ENCODE data around the gene MYL6. TPM values are rescaled to one million over a fixed set of nuclear protein-coding genes. Genes with fewer than 3 reads are reported as not detected.
"Not testable (repeated sequence)": the region's sequence is repeated elsewhere in the genome, so short reads cannot be mapped to it uniquely, and the experiment has no call there.

The MYL6 gene
- total and polyA plus RNA-seq, 10 donors = 1,063 to 3,098 (median 1,427) TPM

DNA sequence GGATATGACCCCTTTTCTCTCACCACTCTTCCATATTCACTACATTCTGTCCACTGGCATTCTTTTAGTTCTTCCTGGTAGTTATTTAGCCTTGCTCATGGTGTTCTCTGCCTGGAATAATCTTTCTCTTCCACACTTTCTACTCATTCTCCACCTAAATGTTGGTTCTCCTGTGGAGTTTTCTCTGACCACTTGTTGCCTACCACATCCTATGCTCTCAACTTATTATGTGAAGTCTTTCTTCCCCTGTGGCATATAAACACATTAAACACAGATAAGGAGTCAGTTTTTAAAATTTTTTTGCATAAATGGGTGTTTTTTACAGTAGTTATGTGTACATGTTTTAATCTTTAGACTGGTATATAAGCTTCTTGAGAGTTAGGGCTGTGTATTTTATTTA is 34.4 kb downstream of the MYL6 start:
- H3K36me3 ChIP-seq = no peaks in the 10 kb centered on the region
- H3K4me3 ChIP-seq = no peak overlapping the region
- no peaks in the 10 kb centered on the region for H3K9me3 ChIP-seq
- DNase-seq = no peak
- no peaks in the 10 kb centered on the region for H3K27me3 ChIP-seq (replicated peaks in 1 of 7)
- peaks cover 15 to 45% (median 27%) of the 10 kb centered on the region in 6 donors for H3K4me1 ChIP-seq
- TF ChIP-seq POLR2A (IDR thresholded peaks at IDR 0.05) = no peak
- no peak for TF ChIP-seq POLR2AphosphoS5 (IDR thresholded peaks at IDR 0.05)
- TF ChIP-seq, protein P1, sequence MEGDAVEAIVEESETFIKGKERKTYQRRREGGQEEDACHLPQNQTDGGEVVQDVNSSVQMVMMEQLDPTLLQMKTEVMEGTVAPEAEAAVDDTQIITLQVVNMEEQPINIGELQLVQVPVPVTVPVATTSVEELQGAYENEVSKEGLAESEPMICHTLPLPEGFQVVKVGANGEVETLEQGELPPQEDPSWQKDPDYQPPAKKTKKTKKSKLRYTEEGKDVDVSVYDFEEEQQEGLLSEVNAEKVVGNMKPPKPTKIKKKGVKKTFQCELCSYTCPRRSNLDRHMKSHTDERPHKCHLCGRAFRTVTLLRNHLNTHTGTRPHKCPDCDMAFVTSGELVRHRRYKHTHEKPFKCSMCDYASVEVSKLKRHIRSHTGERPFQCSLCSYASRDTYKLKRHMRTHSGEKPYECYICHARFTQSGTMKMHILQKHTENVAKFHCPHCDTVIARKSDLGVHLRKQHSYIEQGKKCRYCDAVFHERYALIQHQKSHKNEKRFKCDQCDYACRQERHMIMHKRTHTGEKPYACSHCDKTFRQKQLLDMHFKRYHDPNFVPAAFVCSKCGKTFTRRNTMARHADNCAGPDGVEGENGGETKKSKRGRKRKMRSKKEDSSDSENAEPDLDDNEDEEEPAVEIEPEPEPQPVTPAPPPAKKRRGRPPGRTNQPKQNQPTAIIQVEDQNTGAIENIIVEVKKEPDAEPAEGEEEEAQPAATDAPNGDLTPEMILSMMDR (IDR thresholded peaks at IDR 0.05 in 8 of 11, conservative IDR thresholded peaks at IDR 0.05 in 3 of 11) = no peak
- H3K27ac ChIP-seq = no peak overlapping the region
- intact Hi-C loops (cut with DNase I; ENCODE audit: low total_unique reads) = loop anchor here (10.0 kb wide), 1 partner anchor 62 kb away; the partner anchor contains the start of gene ANKRD52

DNA sequence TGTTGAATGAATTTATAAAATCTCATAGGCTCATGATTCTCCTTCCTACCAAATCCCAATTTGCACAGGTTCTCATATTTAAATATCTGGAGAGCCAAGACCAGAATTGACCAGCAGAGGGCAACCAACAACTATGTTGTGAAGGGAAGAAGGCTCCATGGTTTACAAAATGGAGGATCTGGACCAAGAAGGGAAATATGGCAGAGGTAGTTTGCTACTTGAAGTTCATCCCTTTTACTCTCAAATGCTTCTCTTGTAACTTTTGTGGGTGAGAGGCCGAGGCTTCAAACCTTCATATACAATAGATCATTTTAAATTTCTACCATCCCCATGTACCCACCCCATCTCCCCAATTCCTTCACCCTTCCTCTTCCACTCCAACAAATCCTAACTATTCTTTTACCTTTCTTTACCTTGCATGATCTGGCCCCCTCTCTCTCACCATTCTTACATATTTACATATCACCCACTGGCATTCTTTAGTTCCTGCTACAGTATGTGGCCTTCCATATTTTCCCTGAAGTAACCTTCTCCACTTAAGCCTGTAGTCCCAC is 34.9 kb downstream of the MYL6 start:
- Histone ChIP-seq H3K36me3 (no peaks in the 10 kb centered on the region), H3K27ac (no peak overlapping the region), H3K27me3 (replicated peaks in 1 of 7) (no peaks in the 10 kb centered on the region), H3K4me3 (no peak overlapping the region), H3K4me1 (peaks cover 10 to 40% (median 22%) of the 10 kb centered on the region in 6 donors), H3K9me3 (no peaks in the 10 kb centered on the region)
- 32 to 50% (median 42%) methylated on average over 1 of the region's 1 CpG for WGBS, 5 donors
- intact Hi-C loops (cut with DNase I; ENCODE audit: low total_unique reads) = loop anchor here (10.0 kb wide), 1 partner anchor 62 kb away; the partner anchor contains the start of gene ANKRD52
- DNase-seq = no peak
- no peak for TF ChIP-seq POLR2AphosphoS5 (IDR thresholded peaks at IDR 0.05)
- TF ChIP-seq, protein P1 (IDR thresholded peaks at IDR 0.05 in 8 of 11, conservative IDR thresholded peaks at IDR 0.05 in 3 of 11) = peak; percentile 50 to 92 (median 82)
- TF ChIP-seq POLR2A (IDR thresholded peaks at IDR 0.05) = no peak

DNA sequence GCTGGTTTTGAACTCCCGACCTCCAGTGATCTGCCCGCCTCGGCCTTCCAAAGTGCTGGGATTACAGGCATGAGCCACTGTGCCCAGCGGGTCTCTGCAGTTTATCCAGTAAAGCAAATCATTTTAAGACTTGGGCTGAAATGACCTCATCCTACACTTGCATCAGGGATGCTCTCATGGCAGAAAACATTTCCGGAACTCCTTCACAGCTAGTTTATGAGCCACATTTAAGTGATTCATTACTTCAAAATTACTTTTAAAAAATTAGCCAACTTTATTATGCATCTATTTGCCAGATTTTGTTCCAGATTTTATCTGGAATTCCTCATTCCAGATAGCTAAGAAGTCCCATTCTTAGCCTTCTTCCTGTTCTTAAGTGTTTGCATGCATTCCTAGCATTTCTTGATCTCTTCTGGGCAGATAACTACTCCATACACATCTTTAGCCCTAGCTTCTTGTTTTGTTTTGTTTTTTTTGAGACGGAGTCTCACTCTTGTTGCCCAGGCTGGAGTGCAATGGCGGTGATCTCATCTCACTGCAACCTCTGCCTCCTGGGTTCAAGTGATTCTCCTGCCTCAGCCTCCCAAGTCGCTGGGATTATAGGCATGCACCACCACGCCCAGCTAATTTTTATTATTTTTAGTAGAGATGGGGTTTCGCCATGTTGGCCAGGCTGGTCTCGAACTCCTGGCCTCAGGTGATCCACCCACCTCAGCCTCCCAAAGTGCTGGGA is 38.8 kb downstream of the MYL6 start:
- H3K27me3 ChIP-seq (replicated peaks in 1 of 7); H3K9me3 ChIP-seq; H3K4me3 ChIP-seq; DNase-seq; H3K36me3 ChIP-seq: not testable (repeated sequence)
- H3K27ac ChIP-seq = peak overlapping the region in 6 of 8 donors; percentile 36 to 60 (median 38)
- intact Hi-C loops (cut with DNase I; ENCODE audit: low total_unique reads) = loop anchor here (10.0 kb wide), 1 partner anchor 58 kb away; the partner anchor contains the start of gene ANKRD52
- peaks cover 0 to 18% (median 3%) of the 10 kb centered on the region in 6 donors for H3K4me1 ChIP-seq
- WGBS, 5 donors = 63 to 83% (median 83%) methylated on average over 11 of the region's 11 CpGs

DNA sequence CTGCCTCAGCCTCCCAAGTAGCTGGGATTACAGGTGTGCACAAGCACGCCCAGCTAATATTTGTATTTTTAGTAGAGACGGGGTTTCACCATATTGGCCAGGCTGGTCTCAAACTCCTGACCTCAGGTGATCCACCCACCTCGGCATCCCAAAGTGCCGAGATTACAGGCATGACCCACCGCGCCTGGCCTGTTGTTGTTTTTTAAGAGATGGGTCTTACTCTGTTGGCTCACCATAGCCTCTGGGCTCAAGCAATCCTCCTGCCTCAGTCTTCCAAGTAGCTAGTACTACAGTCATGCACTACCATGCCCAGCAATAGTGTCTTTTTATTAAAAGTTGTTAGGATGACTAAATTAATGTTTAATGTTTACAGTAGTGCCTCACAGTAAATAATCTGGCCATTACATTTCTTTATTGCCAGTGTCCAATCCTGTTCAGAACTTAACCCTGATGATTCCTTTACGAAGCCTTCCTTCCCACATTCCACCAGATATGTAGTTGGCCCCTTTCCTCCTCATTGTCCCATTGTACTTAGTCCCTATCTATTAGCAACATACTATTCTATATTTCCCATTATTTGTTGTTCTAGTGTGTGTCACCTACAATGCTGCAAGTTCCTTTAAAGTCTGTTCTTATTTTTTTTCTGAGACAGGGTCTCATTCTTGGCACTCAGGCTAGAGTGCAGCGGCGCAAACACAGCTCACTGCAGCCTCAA is 39.9 kb downstream of the MYL6 start:
- Histone ChIP-seq H3K27me3 (replicated peaks in 1 of 7) (no peaks in the 10 kb centered on the region), H3K27ac (peak overlapping the region in 3 of 8 donors; percentile 12 to 60 (median 47)), H3K4me3 (no peak overlapping the region), H3K9me3 (no peaks in the 10 kb centered on the region), H3K36me3 (no peaks in the 10 kb centered on the region), H3K4me1 (peaks cover 2 to 20% (median 7%) of the 10 kb centered on the region in 6 donors)
- no peak for TF ChIP-seq POLR2AphosphoS5 (IDR thresholded peaks at IDR 0.05)
- TF ChIP-seq, protein P1 (IDR thresholded peaks at IDR 0.05 in 8 of 11, conservative IDR thresholded peaks at IDR 0.05 in 3 of 11) = no peak
- TF ChIP-seq POLR2A (IDR thresholded peaks at IDR 0.05) = no peak
- intact Hi-C loops (cut with DNase I; ENCODE audit: low total_unique reads) = loop anchor here (10.0 kb wide), 1 partner anchor 57 kb away; the partner anchor contains the start of gene ANKRD52
- 88 to 96% (median 94%) methylated on average over 9 of the region's 9 CpGs for WGBS, 5 donors
- no peak for DNase-seq
